SK-N-SH (cell line): ENCODE data around the gene CHMP1B. TPM values are rescaled to one million over a fixed set of nuclear protein-coding genes. Genes with fewer than 3 reads are reported as not detected.

Source experiments
- CTCF ChIA-PET: fragments of 300-600, 350-600 bp; formaldehyde crosslinking; extraction: SDS; loops from one replicate; lab custom pipeline; 2021; lab: Yijun Ruan, JAX
- POLR2A ChIA-PET: fragments of 350-600 bp; sonication (Branson Sonifier 250); formaldehyde crosslinking; extraction: SDS; loops from one replicate; lab custom pipeline; 2020; ENCODE audit warnings: antibody characterized with exemption, inconsistent platforms; lab: Yijun Ruan, JAX
- DNase-seq: peaks from one replicate; pipeline ENCODE4 v3.0.0; 2012
- H2AFZ ChIP-seq: fragments of 200-600 bp; sonication (generic); 2 replicates; pipeline ENCODE4 v1.8.1; 2016; ENCODE audit warnings: antibody characterized with exemption, mild to moderate bottlenecking, low read depth
- H3F3A ChIP-seq: fragments of 200-600 bp; sonication (generic); replicated peaks from 2 replicates; pipeline ENCODE3; 2016; ENCODE audit warnings: antibody characterized with exemption, mild to moderate bottlenecking; ENCODE audit not compliant: insufficient read depth
- H3K27ac ChIP-seq, 2 experiments: fragments of 200-500 bp in 1 of 2; fragments of 200-600 bp in 1 of 2; sonication (Bioruptor generic) in 1 of 2; sonication (generic), shearing (Covaris generic) in 1 of 2; 2 replicates each; pipeline versions ENCODE4 v1.5.1 to v1.6.1; 2014 to 2016; ENCODE audit warnings: low read depth in 2 of 2, inconsistent platforms in 1 of 2, low read length in 1 of 2, mild to moderate bottlenecking in 1 of 2, mixed read lengths in 1 of 2
- H3K27me3 ChIP-seq: fragments of 200-600 bp; sonication (generic), shearing (Covaris generic); 2 replicates; pipeline ENCODE4 v1.6.1; 2016; ENCODE audit warnings: mixed run types; ENCODE audit not compliant: insufficient read depth
- H3K36me3 ChIP-seq, 2 experiments: fragments of 200-500 bp in 1 of 2; fragments of 200-600 bp in 1 of 2; sonication (Bioruptor generic) in 1 of 2; sonication (generic) in 1 of 2; replicated peaks in 1 of 2; 2 replicates each; pipeline versions ENCODE3 to v1.5.1; 2014 to 2016; ENCODE audit warnings: low read length in 1 of 2, mild to moderate bottlenecking in 1 of 2; ENCODE audit not compliant: insufficient read depth in 2 of 2, control insufficient read depth in 1 of 2
- H3K4me1 ChIP-seq, 2 experiments: fragments of 200-500 bp in 1 of 2; fragments of 200-600 bp in 1 of 2; sonication (Bioruptor generic) in 1 of 2; sonication (generic), shearing (Covaris generic) in 1 of 2; 2 replicates each; pipeline versions ENCODE4 v1.5.1 to v1.6.1; 2014 to 2016; ENCODE audit warnings: low read depth in 1 of 2, low read length in 1 of 2, mixed run types in 1 of 2; ENCODE audit not compliant: insufficient read depth in 2 of 2, control insufficient read depth in 1 of 2
- H3K4me2 ChIP-seq: fragments of 200-600 bp; sonication (generic), shearing (Covaris generic); 2 replicates; pipeline ENCODE4 v1.6.1; 2017; ENCODE audit warnings: mixed run types
- H3K4me3 ChIP-seq, 2 experiments: fragments of 200-500 bp in 1 of 2; fragments of 200-600 bp in 1 of 2; sonication (Bioruptor generic) in 1 of 2; sonication (generic), shearing (Covaris generic) in 1 of 2; 2 replicates each; pipeline versions ENCODE4 v1.5.1 to v1.8.1; 2014 to 2016; ENCODE audit warnings: low read depth in 2 of 2, inconsistent platforms in 1 of 2, low read length in 1 of 2, mild to moderate bottlenecking in 1 of 2, mixed read lengths in 1 of 2, moderate library complexity in 1 of 2
- H3K79me2 ChIP-seq: fragments of 200-600 bp; sonication (generic); 2 replicates; pipeline ENCODE4 v1.8.1; 2017; ENCODE audit warnings: mild to moderate bottlenecking; ENCODE audit not compliant: insufficient read depth
- H3K9ac ChIP-seq: fragments of 200-600 bp; sonication (generic); 2 replicates; pipeline ENCODE4 v1.6.1; 2017; ENCODE audit warnings: mixed run types
- H3K9me2 ChIP-seq: fragments of 200-600 bp; sonication (generic); 2 replicates; pipeline ENCODE4 v1.6.1; 2017; ENCODE audit warnings: mixed run types
- H3K9me3 ChIP-seq: fragments of 200-600 bp; sonication (generic); 2 replicates; pipeline ENCODE4 v1.6.1; 2017; ENCODE audit warnings: mixed run types, mild to moderate bottlenecking, moderate library complexity
- H4K20me1 ChIP-seq: fragments of 200-600 bp; sonication (generic); 2 replicates; pipeline ENCODE4 v1.6.1; 2017; ENCODE audit warnings: mild to moderate bottlenecking, mixed run types; ENCODE audit not compliant: insufficient read depth
- CHD2 ChIP-seq: fragments of 150-350 bp; IDR thresholded peaks from 2 replicates; pipeline ENCODE4 v1.6.1; 2018; ENCODE audit warnings: low read length; ENCODE audit not compliant: partially characterized antibody
- EP300 ChIP-seq, 2 experiments: IDR thresholded peaks; 2 replicates each; pipeline versions ENCODE4 v1.4.0 to v1.6.1; 2012; ENCODE audit warnings: borderline replicate concordance in 1 of 2, low read depth in 1 of 2, low read length in 1 of 2
- FOSL2 ChIP-seq: IDR thresholded peaks from 2 replicates; pipeline ENCODE4 v1.4.0; 2012; ENCODE audit warnings: low read depth, mild to moderate bottlenecking, moderate library complexity, borderline replicate concordance
- FOXM1 ChIP-seq: IDR thresholded peaks from 2 replicates; pipeline ENCODE4 v1.4.0; 2012; ENCODE audit warnings: low read depth, mild to moderate bottlenecking
- GABPA ChIP-seq: IDR thresholded peaks from 2 replicates; pipeline ENCODE4 v1.4.0; 2012; ENCODE audit warnings: low read depth, mild to moderate bottlenecking
- MEF2A ChIP-seq: IDR thresholded peaks from 2 replicates; pipeline ENCODE4 v1.4.0; 2012; ENCODE audit warnings: low read depth, borderline replicate concordance
- NRF1 ChIP-seq: IDR thresholded peaks from 2 replicates; pipeline ENCODE4 v1.6.1; 2012; ENCODE audit warnings: low read depth, mild to moderate bottlenecking, low read length
- RAD21 ChIP-seq: IDR thresholded peaks from 2 replicates; pipeline ENCODE4 v1.6.1; 2012; ENCODE audit warnings: mild to moderate bottlenecking, low read length
- RFX5 ChIP-seq: IDR thresholded peaks from 2 replicates; pipeline ENCODE4 v1.6.1; 2012; ENCODE audit warnings: mild to moderate bottlenecking, improper control_type of control experiment, low read length
- RXRA ChIP-seq: IDR thresholded peaks from 2 replicates; pipeline ENCODE4 v1.4.0; 2012; ENCODE audit warnings: low read depth, mild to moderate bottlenecking, borderline replicate concordance
- SIN3A ChIP-seq: IDR thresholded peaks from 2 replicates; pipeline ENCODE4 v1.6.1; 2012; ENCODE audit warnings: low read depth, mild to moderate bottlenecking, low read length, moderate library complexity, borderline replicate concordance
- SMC3 ChIP-seq: IDR thresholded peaks from 2 replicates; pipeline ENCODE4 v1.6.1; 2012; ENCODE audit warnings: low read depth, low read length, improper control_type of control experiment
- YY1 ChIP-seq: IDR thresholded peaks from 2 replicates; pipeline ENCODE4 v1.4.0; 2012; ENCODE audit warnings: low read depth, mild to moderate bottlenecking
- WGBS: methylation state at CpG from one replicate; pipeline ENCODE4 v1.1.6; 2017; ENCODE audit warnings: low lambda C conversion rate; 5-methylcytosine and 5-hydroxymethylcytosine counted together
- polyA plus RNA-seq, 3 experiments: library from polyadenylated mRNA; depleted of rRNA; stranded (reverse); fragments of >200 nt; gene quantifications; 2 replicates each; pipeline ENCODE4 v1.2.3, GENCODE V29; 2012
- TF ChIP-seq, protein P1 (sequence below): IDR thresholded peaks from 2 replicates; pipeline ENCODE4 v1.4.0; 2012; ENCODE audit warnings: low read depth
- TF ChIP-seq, protein P2 (sequence below): IDR thresholded peaks from 2 replicates; pipeline ENCODE4 v1.6.1; 2012; ENCODE audit warnings: mild to moderate bottlenecking, low read depth, low read length, moderate library complexity
- TF ChIP-seq, protein P3 (sequence below): IDR thresholded peaks from 2 replicates; pipeline ENCODE4; 2012

Gene CHMP1B
- polyA plus RNA-seq, 1 of the 3 experiments (the other 2 are of a cell fraction) = 52.4 TPM

DNA sequence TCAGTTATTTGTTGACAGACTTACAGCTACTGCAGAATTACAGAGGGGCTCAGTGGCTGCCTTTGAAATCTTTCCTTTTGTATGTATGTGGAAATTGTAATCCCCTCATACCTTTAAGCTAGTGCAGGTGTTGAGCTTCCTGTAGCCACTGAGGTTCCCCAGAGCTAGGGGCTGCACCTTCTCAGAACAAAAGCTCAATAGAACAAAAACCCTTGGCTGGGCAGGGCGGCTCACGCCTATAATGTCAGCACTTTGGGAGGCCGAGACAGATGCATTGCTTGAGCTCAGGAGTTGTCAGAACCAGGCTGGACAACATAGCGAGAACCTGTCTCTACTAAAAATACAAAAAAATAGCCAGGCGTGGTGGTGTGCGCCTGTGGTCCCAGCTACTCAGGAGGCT, 41.3 kb upstream of the CHMP1B start:
- Histone ChIP-seq H3K4me2 (no peak overlapping the region), H3F3A (no peaks in the 10 kb centered on the region), H3K9me2 (no peaks in the 10 kb centered on the region), H3K79me2 (no peaks in the 10 kb centered on the region), H4K20me1 (no peaks in the 10 kb centered on the region), H3K9me3 (no peaks in the 10 kb centered on the region), H3K27ac (no peak overlapping the region), H3K27me3 (peaks cover 45% of the 10 kb centered on the region), H3K9ac (no peak overlapping the region), H3K4me3 (no peak overlapping the region), H2AFZ (no peak overlapping the region), H3K4me1 (no peaks in the 10 kb centered on the region), H3K36me3 (no peaks in the 10 kb centered on the region)
- no peak for DNase-seq
- CTCF ChIA-PET = no interaction called here
- 16% methylated on average over 6 of the region's 6 CpGs for WGBS
- POLR2A ChIA-PET = no interaction called here
- TF ChIP-seq, protein P1, sequence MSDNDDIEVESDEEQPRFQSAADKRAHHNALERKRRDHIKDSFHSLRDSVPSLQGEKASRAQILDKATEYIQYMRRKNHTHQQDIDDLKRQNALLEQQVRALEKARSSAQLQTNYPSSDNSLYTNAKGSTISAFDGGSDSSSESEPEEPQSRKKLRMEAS = no peak
- TF ChIP-seq MEF2A = no peak
- no peak for TF ChIP-seq NRF1
- TF ChIP-seq FOXM1 = no peak
- no peak for TF ChIP-seq EP300 (IDR thresholded peaks at IDR 0.05; ENCODE audit: borderline replicate concordance in 1 of 2, low read depth in 1 of 2, low read length in 1 of 2)
- TF ChIP-seq RFX5 = no peak
- no peak for TF ChIP-seq RAD21
- TF ChIP-seq GABPA = no peak
- TF ChIP-seq RXRA = no peak

DNA sequence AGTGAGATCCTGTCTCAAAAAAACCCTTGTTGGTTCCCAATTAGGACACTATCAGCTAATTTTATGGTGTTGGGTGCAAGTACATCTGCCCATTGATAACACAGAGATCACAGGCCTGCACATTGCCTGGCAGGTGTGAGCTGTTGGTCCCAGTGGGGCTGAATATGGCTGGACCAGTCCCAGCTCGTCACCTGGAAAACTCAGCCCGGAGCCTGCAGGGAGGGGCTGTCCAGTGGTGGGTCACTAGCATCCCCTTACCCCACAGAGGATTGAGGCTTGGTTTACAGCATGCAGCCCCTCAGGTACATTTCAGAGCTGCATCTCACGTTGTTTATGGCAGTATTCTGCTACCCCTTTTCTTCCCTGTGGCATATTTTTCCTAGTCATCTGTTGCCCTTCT, 40.8 kb upstream of the CHMP1B start:
- H3K4me3 ChIP-seq = no peak overlapping the region
- no peaks in the 10 kb centered on the region for H3K36me3 ChIP-seq
- H3K4me2 ChIP-seq = no peak overlapping the region
- H3K9me2 ChIP-seq = no peaks in the 10 kb centered on the region
- H2AFZ ChIP-seq = no peak overlapping the region
- H3K27ac ChIP-seq = no peak overlapping the region
- no peak overlapping the region for H3K9ac ChIP-seq
- H3K27me3 ChIP-seq = peaks cover 50% of the 10 kb centered on the region
- no peaks in the 10 kb centered on the region for H3K9me3 ChIP-seq
- WGBS = 3% methylated on average over 3 of the region's 3 CpGs
- DNase-seq = no peak
- TF ChIP-seq, protein P2, sequence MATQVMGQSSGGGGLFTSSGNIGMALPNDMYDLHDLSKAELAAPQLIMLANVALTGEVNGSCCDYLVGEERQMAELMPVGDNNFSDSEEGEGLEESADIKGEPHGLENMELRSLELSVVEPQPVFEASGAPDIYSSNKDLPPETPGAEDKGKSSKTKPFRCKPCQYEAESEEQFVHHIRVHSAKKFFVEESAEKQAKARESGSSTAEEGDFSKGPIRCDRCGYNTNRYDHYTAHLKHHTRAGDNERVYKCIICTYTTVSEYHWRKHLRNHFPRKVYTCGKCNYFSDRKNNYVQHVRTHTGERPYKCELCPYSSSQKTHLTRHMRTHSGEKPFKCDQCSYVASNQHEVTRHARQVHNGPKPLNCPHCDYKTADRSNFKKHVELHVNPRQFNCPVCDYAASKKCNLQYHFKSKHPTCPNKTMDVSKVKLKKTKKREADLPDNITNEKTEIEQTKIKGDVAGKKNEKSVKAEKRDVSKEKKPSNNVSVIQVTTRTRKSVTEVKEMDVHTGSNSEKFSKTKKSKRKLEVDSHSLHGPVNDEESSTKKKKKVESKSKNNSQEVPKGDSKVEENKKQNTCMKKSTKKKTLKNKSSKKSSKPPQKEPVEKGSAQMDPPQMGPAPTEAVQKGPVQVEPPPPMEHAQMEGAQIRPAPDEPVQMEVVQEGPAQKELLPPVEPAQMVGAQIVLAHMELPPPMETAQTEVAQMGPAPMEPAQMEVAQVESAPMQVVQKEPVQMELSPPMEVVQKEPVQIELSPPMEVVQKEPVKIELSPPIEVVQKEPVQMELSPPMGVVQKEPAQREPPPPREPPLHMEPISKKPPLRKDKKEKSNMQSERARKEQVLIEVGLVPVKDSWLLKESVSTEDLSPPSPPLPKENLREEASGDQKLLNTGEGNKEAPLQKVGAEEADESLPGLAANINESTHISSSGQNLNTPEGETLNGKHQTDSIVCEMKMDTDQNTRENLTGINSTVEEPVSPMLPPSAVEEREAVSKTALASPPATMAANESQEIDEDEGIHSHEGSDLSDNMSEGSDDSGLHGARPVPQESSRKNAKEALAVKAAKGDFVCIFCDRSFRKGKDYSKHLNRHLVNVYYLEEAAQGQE = no peak
- no peak for TF ChIP-seq CHD2
- TF ChIP-seq YY1 = no peak
- no peak for TF ChIP-seq SMC3
- TF ChIP-seq FOSL2 = no peak
- TF ChIP-seq, protein P1 = no peak
- TF ChIP-seq MEF2A = no peak
- no peak for TF ChIP-seq EP300 (IDR thresholded peaks at IDR 0.05; ENCODE audit: borderline replicate concordance in 1 of 2, low read depth in 1 of 2, low read length in 1 of 2)
- no peak for TF ChIP-seq SIN3A
- TF ChIP-seq, protein P3, sequence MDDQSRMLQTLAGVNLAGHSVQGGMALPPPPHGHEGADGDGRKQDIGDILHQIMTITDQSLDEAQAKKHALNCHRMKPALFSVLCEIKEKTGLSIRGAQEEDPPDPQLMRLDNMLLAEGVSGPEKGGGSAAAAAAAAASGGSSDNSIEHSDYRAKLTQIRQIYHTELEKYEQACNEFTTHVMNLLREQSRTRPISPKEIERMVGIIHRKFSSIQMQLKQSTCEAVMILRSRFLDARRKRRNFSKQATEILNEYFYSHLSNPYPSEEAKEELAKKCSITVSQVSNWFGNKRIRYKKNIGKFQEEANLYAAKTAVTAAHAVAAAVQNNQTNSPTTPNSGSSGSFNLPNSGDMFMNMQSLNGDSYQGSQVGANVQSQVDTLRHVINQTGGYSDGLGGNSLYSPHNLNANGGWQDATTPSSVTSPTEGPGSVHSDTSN = no peak
- TF ChIP-seq, all 33 proteins: peak for 0
- no peaks in the 10 kb centered on the region for H4K20me1 ChIP-seq
- H3K79me2 ChIP-seq = no peaks in the 10 kb centered on the region
- H3K4me1 ChIP-seq = no peaks in the 10 kb centered on the region
- H3F3A ChIP-seq = no peaks in the 10 kb centered on the region
- CTCF ChIA-PET = no interaction called here
- POLR2A ChIA-PET = no interaction called here
